H9 (cell line): Measurements from ENCODE around the gene RBM45. TPM values are rescaled to one million over a fixed set of nuclear protein-coding genes. Genes with fewer than 3 reads are reported as not detected.
A peak's percentile ranks its signal among the peaks of the same experiment; 100 is the strongest.

Experiments used
- DNase-seq: peaks from one replicate; pipeline ENCODE4 v3.0.0-alpha.2; 2017
- H2AFZ ChIP-seq: one replicate; pipeline ENCODE4 v1.6.1; 2013; ENCODE audit warnings: mild to moderate bottlenecking, low read length, control low read depth, moderate library complexity
- H2AK5ac ChIP-seq: 2 replicates; pipeline ENCODE4 v1.6.1; 2013; ENCODE audit warnings: low read length, control low read depth, mixed read lengths; ENCODE audit not compliant: insufficient read length
- H2BK120ac ChIP-seq: one replicate; pipeline ENCODE4 v1.6.1; 2013; ENCODE audit warnings: low read depth, mild to moderate bottlenecking, low read length, control low read depth, inconsistent platforms; ENCODE audit not compliant: poor library complexity, severe bottlenecking
- H2BK12ac ChIP-seq: 2 replicates; pipeline ENCODE4 v1.6.1; 2013; ENCODE audit warnings: low read length, control low read depth, mixed read lengths, low read depth; ENCODE audit not compliant: insufficient read length
- H2BK15ac ChIP-seq: 2 replicates; pipeline ENCODE4 v1.6.1; 2013; ENCODE audit warnings: low read depth, low read length, control low read depth
- H2BK20ac ChIP-seq: one replicate; pipeline ENCODE4 v1.6.1; 2013; ENCODE audit warnings: low read depth, mild to moderate bottlenecking, low read length, control low read depth, inconsistent platforms; ENCODE audit not compliant: poor library complexity, severe bottlenecking
- H2BK5ac ChIP-seq: 2 replicates; pipeline ENCODE4 v1.6.1; 2013; ENCODE audit warnings: low read length, control low read depth, mixed read lengths; ENCODE audit not compliant: insufficient read length
- H3K14ac ChIP-seq: 2 replicates; pipeline ENCODE4 v1.6.1; 2013; ENCODE audit warnings: low read length, control low read depth; ENCODE audit not compliant: insufficient read depth
- H3K18ac ChIP-seq: 2 replicates; pipeline ENCODE4 v1.6.1; 2013; ENCODE audit warnings: low read depth, mild to moderate bottlenecking, mixed read lengths, low read length, control low read depth; ENCODE audit not compliant: insufficient read length
- H3K23ac ChIP-seq: 2 replicates; pipeline ENCODE4 v1.6.1; 2013; ENCODE audit warnings: low read length, control low read depth, mixed read lengths, low read depth; ENCODE audit not compliant: insufficient read length
- H3K23me2 ChIP-seq: 2 replicates; pipeline ENCODE4 v1.6.1; 2013; ENCODE audit warnings: low read depth, mild to moderate bottlenecking, mixed read lengths, low read length, control low read depth; ENCODE audit not compliant: insufficient read length, poor library complexity, severe bottlenecking
- H3K27ac ChIP-seq: 2 replicates; pipeline ENCODE4 v1.5.1; 2013; ENCODE audit warnings: low read length, control low read depth, mixed read lengths, low read depth; ENCODE audit not compliant: insufficient read length
- H3K27me3 ChIP-seq: 2 replicates; pipeline ENCODE4 v1.6.1; 2013; ENCODE audit warnings: low read length, control low read depth, inconsistent platforms; ENCODE audit not compliant: insufficient read depth
- H3K4ac ChIP-seq: 2 replicates; pipeline ENCODE4 v1.6.1; 2013; ENCODE audit warnings: low read depth, mild to moderate bottlenecking, control low read depth, inconsistent platforms, low read length, moderate library complexity
- H3K4me1 ChIP-seq: 2 replicates; pipeline ENCODE4 v1.6.1; 2013; ENCODE audit warnings: low read length, control low read depth, inconsistent platforms; ENCODE audit not compliant: insufficient read depth
- H3K4me2 ChIP-seq: 2 replicates; pipeline ENCODE4 v1.6.1; 2013; ENCODE audit warnings: low read length, control low read depth, mixed read lengths; ENCODE audit not compliant: insufficient read length, insufficient read depth
- H3K56ac ChIP-seq: 2 replicates; pipeline ENCODE4 v1.6.1; 2013; ENCODE audit warnings: low read depth, mild to moderate bottlenecking, mixed read lengths, low read length, control low read depth; ENCODE audit not compliant: insufficient read length
- H3K79me1 ChIP-seq: 2 replicates; pipeline ENCODE4 v1.6.1; 2013; ENCODE audit warnings: low read depth, mild to moderate bottlenecking, moderate library complexity, low read length, control low read depth, inconsistent platforms; ENCODE audit not compliant: insufficient read depth, poor library complexity, severe bottlenecking
- H3K79me2 ChIP-seq: 2 replicates; pipeline ENCODE4 v1.6.1; 2013; ENCODE audit warnings: low read length, control low read depth, inconsistent platforms; ENCODE audit not compliant: insufficient read depth
- H3K9ac ChIP-seq: 2 replicates; pipeline ENCODE4 v1.6.1; 2013; ENCODE audit warnings: low read length, control low read depth, mixed read lengths; ENCODE audit not compliant: insufficient read length; ENCODE audit errors: extremely low read depth
- H3K9me3 ChIP-seq: one replicate; pipeline ENCODE4 v1.6.1; 2013; ENCODE audit warnings: low read depth, low read length, inconsistent platforms; ENCODE audit not compliant: control insufficient read depth
- H3T11ph ChIP-seq: one replicate; pipeline ENCODE4 v1.6.1; 2013; ENCODE audit warnings: mild to moderate bottlenecking, low read length, control low read depth, inconsistent platforms
- H4K20me1 ChIP-seq: one replicate; pipeline ENCODE4 v1.6.1; 2013; ENCODE audit not compliant: control insufficient read depth, insufficient read length, insufficient read depth
- H4K5ac ChIP-seq: 2 replicates; pipeline ENCODE4 v1.6.1; 2013; ENCODE audit warnings: low read depth, mild to moderate bottlenecking, mixed read lengths, low read length, control low read depth; ENCODE audit not compliant: insufficient read length
- H4K8ac ChIP-seq: replicated peaks from 2 replicates; pipeline ENCODE4 v1.6.1; 2013; ENCODE audit warnings: low read length, control low read depth, mixed read lengths, low read depth; ENCODE audit not compliant: insufficient read length
- H4K91ac ChIP-seq: 2 replicates; pipeline ENCODE4 v1.6.1; 2013; ENCODE audit warnings: low read depth, mild to moderate bottlenecking, moderate library complexity, mixed read lengths, low read length, control low read depth; ENCODE audit not compliant: insufficient read length
- H3K27ac Mint-ChIP-seq, 3 experiments: 2 replicates in 2 of 3; 3 replicates in 1 of 3; pipeline ENCODE4 v1.8.0; 2020 to 2021; ENCODE audit warnings: mixed read lengths in 3 of 3, mild to moderate bottlenecking in 1 of 3, moderate library complexity in 1 of 3
- H3K27me3 Mint-ChIP-seq: 2 replicates; pipeline ENCODE4 v1.8.0; 2021; ENCODE audit warnings: low read depth, mild to moderate bottlenecking, moderate library complexity, mixed read lengths
- H3K36me3 Mint-ChIP-seq, 3 experiments: 2 replicates in 2 of 3; 3 replicates in 1 of 3; pipeline ENCODE4 v1.8.0; 2020 to 2021; ENCODE audit warnings: low read depth in 3 of 3, mixed read lengths in 3 of 3; ENCODE audit not compliant: insufficient read depth in 1 of 3
- H3K4me1 Mint-ChIP-seq, 2 experiments: 2 replicates each; pipeline ENCODE4 v1.8.0; 2020; ENCODE audit warnings: mixed read lengths in 2 of 2
- H3K4me3 Mint-ChIP-seq, 2 experiments: 2 replicates in 1 of 2; 3 replicates in 1 of 2; pipeline ENCODE4 v1.8.0; 2020 to 2021; ENCODE audit warnings: mild to moderate bottlenecking in 2 of 2, mixed read lengths in 2 of 2, moderate library complexity in 1 of 2
- H3K9me3 Mint-ChIP-seq, 2 experiments: 2 replicates in 1 of 2; 3 replicates in 1 of 2; pipeline ENCODE4 v1.8.0; 2020; ENCODE audit warnings: mild to moderate bottlenecking in 2 of 2, mixed read lengths in 2 of 2, moderate library complexity in 1 of 2
- WGBS: extraction: QIAGEN DNeasy Blood & Tissue Kit; methylation state at CpG from one replicate; pipeline ENCODE4 v1.1.7; 2013; ENCODE audit warnings: missing lambda C conversion rate, low lambda C conversion rate, mixed read lengths; ENCODE audit not compliant: insufficient read length; ENCODE audit errors: extremely low coverage; 5-methylcytosine and 5-hydroxymethylcytosine counted together
- long read RNA-seq: library from polyadenylated mRNA; unstranded; transcript quantifications from one replicate; pipeline ENCODE4 v2.0.0, GENCODE V29; 2020
- total RNA-seq: library from RNA; stranded (reverse); gene quantifications from 2 replicates; pipeline ENCODE4 v1.2.1, GENCODE V29; 2021
- TF ChIP-seq, protein P1 (sequence below): fragments of 200-600 bp; sonication (generic); conservative IDR thresholded peaks from 3 replicates; pipeline ENCODE4 v1.8.0; 2021; ENCODE audit warnings: antibody characterized with exemption, mild to moderate bottlenecking

The RBM45 gene, protein sequence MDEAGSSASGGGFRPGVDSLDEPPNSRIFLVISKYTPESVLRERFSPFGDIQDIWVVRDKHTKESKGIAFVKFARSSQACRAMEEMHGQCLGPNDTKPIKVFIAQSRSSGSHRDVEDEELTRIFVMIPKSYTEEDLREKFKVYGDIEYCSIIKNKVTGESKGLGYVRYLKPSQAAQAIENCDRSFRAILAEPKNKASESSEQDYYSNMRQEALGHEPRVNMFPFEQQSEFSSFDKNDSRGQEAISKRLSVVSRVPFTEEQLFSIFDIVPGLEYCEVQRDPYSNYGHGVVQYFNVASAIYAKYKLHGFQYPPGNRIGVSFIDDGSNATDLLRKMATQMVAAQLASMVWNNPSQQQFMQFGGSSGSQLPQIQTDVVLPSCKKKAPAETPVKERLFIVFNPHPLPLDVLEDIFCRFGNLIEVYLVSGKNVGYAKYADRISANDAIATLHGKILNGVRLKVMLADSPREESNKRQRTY
- 10.0 and 13.9 TPM in 2 replicates for total RNA-seq
- long read RNA-seq, transcript RBM45-207 (10 exons, 1,788 nt), result minor isoform, 8 of 91 reads
- long read RNA-seq, transcript RBM45-201 (10 exons, 1,785 nt), result major isoform, 66 of 91 reads
- long read RNA-seq, partial matches to known transcripts, result 1 of 91 reads
- long read RNA-seq, other reads (novel, unspliced or antisense), result 14 of 91 reads

DNA sequence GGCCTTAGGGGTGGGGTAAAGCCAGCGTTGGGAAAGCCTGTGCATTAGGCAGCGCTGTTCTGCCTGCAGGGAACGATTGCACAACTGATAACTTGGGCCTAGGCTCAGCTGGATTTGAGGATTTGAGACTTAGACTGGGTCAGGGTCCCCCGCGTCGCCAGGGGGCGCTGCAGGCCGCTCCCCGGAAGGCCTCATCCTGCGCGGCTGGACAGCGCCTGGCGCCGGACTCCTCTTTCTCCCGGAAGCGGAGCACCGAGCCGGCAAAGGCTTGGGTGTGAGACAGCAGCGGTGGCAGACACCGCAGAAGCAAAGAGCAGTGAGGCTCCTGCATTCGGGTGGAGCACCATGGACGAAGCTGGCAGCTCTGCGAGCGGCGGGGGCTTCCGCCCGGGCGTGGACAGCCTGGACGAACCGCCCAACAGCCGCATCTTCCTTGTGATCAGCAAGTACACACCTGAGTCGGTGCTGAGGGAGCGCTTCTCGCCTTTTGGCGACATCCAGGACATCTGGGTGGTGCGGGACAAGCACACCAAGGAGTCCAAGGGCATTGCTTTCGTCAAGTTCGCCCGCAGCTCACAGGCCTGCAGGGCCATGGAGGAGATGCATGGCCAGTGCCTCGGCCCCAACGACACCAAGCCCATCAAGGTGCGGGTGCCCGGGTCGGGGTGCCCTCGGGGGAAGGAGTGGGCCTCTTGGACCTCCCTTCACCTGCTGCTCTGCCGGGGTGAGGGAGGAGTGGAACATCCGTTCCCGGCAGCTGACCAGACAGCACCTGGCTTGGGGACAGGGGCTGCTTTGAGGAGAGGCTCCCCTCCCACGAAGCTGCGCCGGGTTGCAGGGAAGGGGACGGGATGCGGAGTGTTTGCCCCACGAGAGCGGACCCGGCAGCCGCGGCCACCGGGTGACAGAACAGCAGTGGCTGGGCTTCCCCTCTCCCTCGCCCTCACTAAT, at the start of gene RBM45:
Gene RBM45, plus strand, starts transcription at position 236 of the 951 bp plus-strand sequence. Its CDS starts 110 bp downstream, at position 346.
- Histone ChIP-seq H2AK5ac (no peak within 1 kb of the TSS), H3K27ac (no peak within 1 kb of the TSS), H4K5ac (no peak within 1 kb of the TSS), H3K56ac (no peak within 1 kb of the TSS), H2BK5ac (no peak within 1 kb of the TSS), H3K4me1 (no peaks in the 10 kb centered on the region), H2AFZ (peak within 1 kb of the TSS; percentile 35), H3K14ac (peak within 1 kb of the TSS; percentile 21; the same call in 1 of the 2 replicates), H3T11ph (no peak within 1 kb of the TSS), H4K91ac (no peak within 1 kb of the TSS), H4K20me1 (no peaks in the 10 kb centered on the region), H3K4ac (no peak within 1 kb of the TSS), H3K9ac (peak within 1 kb of the TSS; percentile 64), H3K23me2 (peaks cover 8% of the 10 kb centered on the region), H3K18ac (no peak within 1 kb of the TSS), H2BK120ac (no peak within 1 kb of the TSS), H2BK15ac (no peak within 1 kb of the TSS), H4K8ac (no peak within 1 kb of the TSS), H3K4me2 (peak within 1 kb of the TSS; percentile 91), H2BK20ac (no peak within 1 kb of the TSS), H3K23ac (no peak within 1 kb of the TSS), H2BK12ac (no peak within 1 kb of the TSS), H3K9me3 (no peaks in the 10 kb centered on the region), H3K27me3 (no peaks in the 10 kb centered on the region), H3K79me2 (no peaks in the 10 kb centered on the region), H3K79me1 (no peaks in the 10 kb centered on the region)
- peaks cover 3 to 5% of the 10 kb centered on the region in 2 experiments; a peak in 3 of 4 replicates for H3K4me1 Mint-ChIP-seq
- no peaks in the 10 kb centered on the region for H3K27me3 Mint-ChIP-seq
- H3K27ac Mint-ChIP-seq, result peak within 1 kb of the TSS; percentile 61 to 97 (median 70); a peak in 4 of 7 replicates
- H3K9me3 Mint-ChIP-seq, result no peaks in the 10 kb centered on the region
- TF ChIP-seq, protein P1, sequence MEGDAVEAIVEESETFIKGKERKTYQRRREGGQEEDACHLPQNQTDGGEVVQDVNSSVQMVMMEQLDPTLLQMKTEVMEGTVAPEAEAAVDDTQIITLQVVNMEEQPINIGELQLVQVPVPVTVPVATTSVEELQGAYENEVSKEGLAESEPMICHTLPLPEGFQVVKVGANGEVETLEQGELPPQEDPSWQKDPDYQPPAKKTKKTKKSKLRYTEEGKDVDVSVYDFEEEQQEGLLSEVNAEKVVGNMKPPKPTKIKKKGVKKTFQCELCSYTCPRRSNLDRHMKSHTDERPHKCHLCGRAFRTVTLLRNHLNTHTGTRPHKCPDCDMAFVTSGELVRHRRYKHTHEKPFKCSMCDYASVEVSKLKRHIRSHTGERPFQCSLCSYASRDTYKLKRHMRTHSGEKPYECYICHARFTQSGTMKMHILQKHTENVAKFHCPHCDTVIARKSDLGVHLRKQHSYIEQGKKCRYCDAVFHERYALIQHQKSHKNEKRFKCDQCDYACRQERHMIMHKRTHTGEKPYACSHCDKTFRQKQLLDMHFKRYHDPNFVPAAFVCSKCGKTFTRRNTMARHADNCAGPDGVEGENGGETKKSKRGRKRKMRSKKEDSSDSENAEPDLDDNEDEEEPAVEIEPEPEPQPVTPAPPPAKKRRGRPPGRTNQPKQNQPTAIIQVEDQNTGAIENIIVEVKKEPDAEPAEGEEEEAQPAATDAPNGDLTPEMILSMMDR, result peak; percentile 99
- WGBS, result no CpG with 5 or more reads among the region's 60 CpGs
- H3K36me3 Mint-ChIP-seq, result no peaks in the 10 kb centered on the region
- DNase-seq, result peak; percentile 93
- H3K4me3 Mint-ChIP-seq, result peak within 1 kb of the TSS; percentile 94 to 95
